RWPE1 (cell line): ENCODE data around the gene DOCK1.

Experiments used
- CTCF ChIA-PET: fragments of 350-600 bp; sonication (Branson Sonifier 250); formaldehyde crosslinking; extraction: SDS; loops from one replicate; lab custom pipeline; 2021; lab: Yijun Ruan, JAX
- POLR2A ChIA-PET: fragments of 400-600 bp; formaldehyde crosslinking; extraction: SDS; loops from one replicate; lab custom pipeline; 2020; ENCODE audit warnings: antibody characterized with exemption; ENCODE audit not compliant: low non-redundant PET; lab: Yijun Ruan, JAX
- DNase-seq: peaks from one replicate; pipeline ENCODE4 v3.0.0; 2012; ENCODE audit warnings: low spot score
- H3K27ac ChIP-seq: fragments of 450-650 bp; 2 replicates; pipeline ENCODE4 v1.5.1; 2017
- TF ChIP-seq, protein P1 (sequence below): fragments of 450-650 bp; conservative IDR thresholded peaks from 2 replicates; pipeline ENCODE4 v1.5.1; 2017; ENCODE audit warnings: low read depth, mild to moderate bottlenecking

The DOCK1 gene

DNA sequence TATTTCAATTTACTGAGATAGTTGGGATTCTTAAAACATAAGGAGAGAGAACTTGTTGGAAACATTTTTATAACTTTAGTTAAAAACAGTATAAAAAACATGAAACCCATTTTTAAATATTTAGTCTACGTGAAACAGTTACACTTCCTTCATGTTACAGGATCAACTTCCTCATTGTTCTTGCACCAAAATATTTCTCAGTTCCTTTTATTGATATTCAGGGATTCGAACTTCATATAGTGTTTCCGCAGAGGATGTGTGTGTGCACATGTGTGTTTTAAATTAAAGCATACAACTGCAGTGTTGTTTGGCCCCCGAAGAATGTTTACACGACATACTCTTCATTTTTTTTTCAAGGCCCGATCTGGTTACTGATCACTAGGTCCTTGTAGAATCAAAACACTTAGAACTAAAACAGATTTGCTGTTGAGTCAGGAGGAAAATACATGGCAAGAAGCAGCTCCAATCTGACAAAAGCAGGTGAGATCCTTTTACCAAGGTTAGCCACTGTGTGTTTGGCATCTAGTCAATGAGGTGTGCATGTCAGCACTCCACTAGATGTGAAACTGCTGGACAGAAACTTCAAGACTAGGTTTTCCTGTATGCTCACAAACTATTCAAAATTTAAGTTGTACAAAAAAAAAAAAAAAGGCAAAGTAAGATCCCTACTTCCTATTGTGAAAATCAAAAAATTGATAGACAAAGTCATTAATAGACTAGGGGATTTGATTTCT, 230.8 kb downstream of the DOCK1 start:
- CTCF ChIA-PET, result interaction anchor here (0.6 kb wide), 1 partner anchor 325 kb away, joined by 3 read pairs; no protein-coding TSS in a partner anchor
- DNase-seq, result no peak
- POLR2A ChIA-PET, result no interaction called here
- H3K27ac ChIP-seq, result no peak overlapping the region
- TF ChIP-seq, protein P1, sequence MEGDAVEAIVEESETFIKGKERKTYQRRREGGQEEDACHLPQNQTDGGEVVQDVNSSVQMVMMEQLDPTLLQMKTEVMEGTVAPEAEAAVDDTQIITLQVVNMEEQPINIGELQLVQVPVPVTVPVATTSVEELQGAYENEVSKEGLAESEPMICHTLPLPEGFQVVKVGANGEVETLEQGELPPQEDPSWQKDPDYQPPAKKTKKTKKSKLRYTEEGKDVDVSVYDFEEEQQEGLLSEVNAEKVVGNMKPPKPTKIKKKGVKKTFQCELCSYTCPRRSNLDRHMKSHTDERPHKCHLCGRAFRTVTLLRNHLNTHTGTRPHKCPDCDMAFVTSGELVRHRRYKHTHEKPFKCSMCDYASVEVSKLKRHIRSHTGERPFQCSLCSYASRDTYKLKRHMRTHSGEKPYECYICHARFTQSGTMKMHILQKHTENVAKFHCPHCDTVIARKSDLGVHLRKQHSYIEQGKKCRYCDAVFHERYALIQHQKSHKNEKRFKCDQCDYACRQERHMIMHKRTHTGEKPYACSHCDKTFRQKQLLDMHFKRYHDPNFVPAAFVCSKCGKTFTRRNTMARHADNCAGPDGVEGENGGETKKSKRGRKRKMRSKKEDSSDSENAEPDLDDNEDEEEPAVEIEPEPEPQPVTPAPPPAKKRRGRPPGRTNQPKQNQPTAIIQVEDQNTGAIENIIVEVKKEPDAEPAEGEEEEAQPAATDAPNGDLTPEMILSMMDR, result no peak

DNA sequence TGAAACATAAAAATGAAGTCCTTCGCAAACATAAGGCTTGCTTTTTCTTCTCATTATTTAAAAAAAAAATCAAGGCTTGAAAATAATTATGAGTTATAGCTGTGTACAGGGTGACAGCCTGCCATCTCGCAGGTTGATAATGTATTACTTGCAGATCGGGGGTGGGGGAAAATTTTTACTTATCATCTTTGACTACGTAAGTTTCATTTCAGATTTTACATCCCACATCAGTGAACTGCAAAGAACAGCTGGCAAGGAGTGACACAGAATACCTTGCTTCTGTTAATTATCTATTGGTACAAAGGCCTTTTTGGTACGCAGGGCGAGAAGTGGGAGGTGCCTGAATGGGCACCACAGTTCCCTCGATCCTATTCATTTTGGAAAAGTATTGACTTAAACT, 232.2 kb downstream of the DOCK1 start:
- H3K27ac ChIP-seq, result no peak overlapping the region

GRCh38 chr10:127142136-127142535, 236.9 kb downstream of the DOCK1 start:
- no peak overlapping the region for H3K27ac ChIP-seq
- ChIA-PET POLR2A (no interaction called here), CTCF (interaction anchor here (0.7 to 1.0 kb wide), 2 partner anchors 134 to 212 kb away, joined by 3 to 4 read pairs; no protein-coding TSS in a partner anchor)
- TF ChIP-seq, protein P1, result no peak
- no peak for DNase-seq

More for the DNA sequence above, 232.2 kb downstream of the DOCK1 start:
- no peak for DNase-seq
- POLR2A ChIA-PET, result no interaction called here
- TF ChIP-seq, protein P1, result no peak
- CTCF ChIA-PET, result no interaction called here

- DNase-seq, result no peak
- H3K27ac ChIP-seq, result no peak overlapping the region
- ChIA-PET POLR2A (no interaction called here), CTCF (interaction anchor here (0.8 to 1.0 kb wide), 2 partner anchors 134 to 1341 kb away, joined by 3 read pairs; no protein-coding TSS in a partner anchor)
- TF ChIP-seq, protein P1, result no peak
Observed at GRCh38 chr10:127142856-127143255, 237.6 kb downstream of the DOCK1 start.

DNA sequence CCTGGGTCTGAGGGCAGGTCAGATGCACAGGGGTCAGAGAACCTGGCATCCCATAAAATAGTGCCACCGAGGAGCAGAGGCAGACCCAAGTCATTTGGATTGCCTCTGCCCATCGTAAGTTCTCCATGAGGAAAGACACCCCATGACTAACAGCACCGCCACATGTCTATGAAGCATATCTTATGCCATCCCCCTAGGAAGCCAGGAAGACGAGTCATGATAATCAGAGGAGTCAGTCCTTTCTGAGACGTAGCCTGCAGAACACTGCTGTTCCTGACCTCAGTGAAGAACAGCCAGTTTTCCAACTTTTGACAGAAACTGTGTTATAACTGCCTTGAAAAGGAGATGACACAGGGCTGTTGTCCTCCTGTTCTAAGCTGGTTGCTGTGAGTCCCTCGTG, 239.9 kb downstream of the DOCK1 start:
- TF ChIP-seq, protein P1, result no peak
- ChIA-PET POLR2A (no interaction called here), CTCF (no interaction called here)
- peak; percentile 45 for DNase-seq
- H3K27ac ChIP-seq, result no peak overlapping the region

DNA sequence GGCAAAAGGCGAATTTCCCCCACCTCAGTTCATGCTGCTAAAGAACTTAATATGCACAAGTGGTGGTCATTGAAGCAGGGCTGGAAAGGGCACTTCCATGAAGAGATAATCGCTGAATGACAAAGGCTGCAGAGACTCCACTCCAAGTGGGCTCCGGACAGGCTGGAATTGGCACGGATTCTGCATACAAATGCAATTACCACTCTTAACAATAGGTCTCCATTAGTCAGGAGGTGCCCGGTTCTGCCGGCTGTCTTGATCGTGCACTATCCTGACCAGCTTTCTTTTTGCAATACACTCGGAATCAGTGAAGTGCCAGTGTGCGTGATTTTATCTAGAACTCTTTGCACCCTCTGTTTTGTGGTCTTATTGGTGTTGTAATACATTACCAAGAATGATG, 241.4 kb downstream of the DOCK1 start:
- CTCF ChIA-PET, result no interaction called here
- POLR2A ChIA-PET, result no interaction called here
- no peak overlapping the region for H3K27ac ChIP-seq
- no peak for DNase-seq
- TF ChIP-seq, protein P1, result no peak
